ENCODE data around the gene FAH. TPM values are rescaled to one million over a fixed set of nuclear protein-coding genes. Genes with fewer than 3 reads are reported as not detected.

FAH gene
- total and polyA plus RNA-seq, 10 of the 15 experiments (the other 5 are each of a cell fraction or from before 2014, with no cell fraction given), result 36.3 to 121 (median 62.0) TPM

GRCh38 chr15:80159301-80159700, 6.5 kb downstream of the FAH start:
- Histone ChIP-seq H3K9ac (ENCODE audit: control insufficient read depth, insufficient read depth, low read length) (no peak overlapping the region), H3K4me2 (ENCODE audit: control insufficient read depth, insufficient read depth) (no peak overlapping the region), H3K9me3 (replicated peaks; ENCODE audit: control insufficient read depth, insufficient read depth, low read length) (no peaks in the 10 kb centered on the region), H3K4me1 (ENCODE audit: control insufficient read depth, insufficient read depth, low read length) (peaks cover 22% of the 10 kb centered on the region), H3K36me3 (ENCODE audit: control insufficient read depth in 2 of 2, insufficient read depth in 2 of 2, low read length in 1 of 2) (peaks cover 4 to 12% of the 10 kb centered on the region in 2 experiments), H4K20me1 (ENCODE audit: control insufficient read depth, insufficient read depth) (no peaks in the 10 kb centered on the region), H3K4me3 (no peak overlapping the region), H3K79me2 (ENCODE audit: control insufficient read depth, insufficient read depth, low read length) (no peaks in the 10 kb centered on the region; the same call in 1 of the 2 replicates), H3K27ac (ENCODE audit: control insufficient read depth, insufficient read depth) (no peak overlapping the region), H2AFZ (ENCODE audit: control insufficient read depth, low read depth, low read length) (no peak overlapping the region), H3K27me3 (replicated peaks in 1 of 2; ENCODE audit: control insufficient read depth in 2 of 2, insufficient read depth in 2 of 2, low read length in 1 of 2) (no peaks in the 10 kb centered on the region)
- no peak for ATAC-seq
- no TSS peak for BruUV-seq (replicated peaks)
- DNase-seq (ENCODE audit: low read depth, low spot score), result no peak
- 88% methylated on average over 5 of the region's 5 CpGs for WGBS (ENCODE audit: insufficient coverage, insufficient replicate concordance, low lambda C conversion rate, missing lambda C conversion rate)
- ChIA-PET POLR2A (no interaction called here), CTCF (interaction anchor here (0.7 to 2.6 kb wide), 2 partner anchors 14 to 130 kb away, joined by 3 to 8 read pairs; no protein-coding TSS in a partner anchor), SMC1A (ENCODE audit: uncharacterized antibody, unreplicated experiment) (interaction anchor here (1.0 kb wide), 1 partner anchor 46 kb away, joined by 3 read pairs; no protein-coding TSS in a partner anchor), RAD21 (ENCODE audit: unreplicated experiment) (no interaction called here)
- intact Hi-C loops (cut with micrococcal nuclease; ENCODE audit: unreplicated experiment) (no loop called here), in situ Hi-C loops (cut with MboI) (no loop called here)
- FAIRE-seq, result no peak
- no peak for TF ChIP-seq TAF1 (IDR thresholded peaks at IDR 0.05; ENCODE audit: borderline replicate concordance, low read depth, low read length)
- no peak for TF ChIP-seq MTA2 (IDR thresholded peaks at IDR 0.05; ENCODE audit: low read depth)
- TF ChIP-seq SMAD1 (IDR thresholded peaks at IDR 0.05; ENCODE audit: low read depth, partially characterized antibody), result no peak
- no peak for TF ChIP-seq SRF (IDR thresholded peaks at IDR 0.05; ENCODE audit: low read depth in 2 of 2, low read length in 2 of 2)
- no peak for TF ChIP-seq RAD21 (IDR thresholded peaks at IDR 0.05; ENCODE audit: insufficient read depth, low read depth, low read length)
- no peak for TF ChIP-seq REST (IDR thresholded peaks at IDR 0.05; ENCODE audit: low read depth, low read length)
- TF ChIP-seq, protein P1, sequence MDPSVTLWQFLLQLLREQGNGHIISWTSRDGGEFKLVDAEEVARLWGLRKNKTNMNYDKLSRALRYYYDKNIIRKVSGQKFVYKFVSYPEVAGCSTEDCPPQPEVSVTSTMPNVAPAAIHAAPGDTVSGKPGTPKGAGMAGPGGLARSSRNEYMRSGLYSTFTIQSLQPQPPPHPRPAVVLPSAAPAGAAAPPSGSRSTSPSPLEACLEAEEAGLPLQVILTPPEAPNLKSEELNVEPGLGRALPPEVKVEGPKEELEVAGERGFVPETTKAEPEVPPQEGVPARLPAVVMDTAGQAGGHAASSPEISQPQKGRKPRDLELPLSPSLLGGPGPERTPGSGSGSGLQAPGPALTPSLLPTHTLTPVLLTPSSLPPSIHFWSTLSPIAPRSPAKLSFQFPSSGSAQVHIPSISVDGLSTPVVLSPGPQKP (IDR thresholded peaks at IDR 0.05; ENCODE audit: low read depth, low read length), result no peak
- TF ChIP-seq ZNF207 (IDR thresholded peaks at IDR 0.05; ENCODE audit: borderline replicate concordance), result no peak
- no peak for TF ChIP-seq EGR1 (IDR thresholded peaks at IDR 0.05; ENCODE audit: borderline replicate concordance in 1 of 2, low read depth in 2 of 2, low read length in 2 of 2)
- TF ChIP-seq USF1 (IDR thresholded peaks at IDR 0.05; ENCODE audit: borderline replicate concordance, extremely low read length, insufficient read depth, low read depth, low read length), result no peak
- no peak for TF ChIP-seq ZBED1 (IDR thresholded peaks at IDR 0.05; ENCODE audit: borderline replicate concordance)
- no peak for TF ChIP-seq KLF5 (IDR thresholded peaks at IDR 0.05; ENCODE audit: partially characterized antibody)
- no peak for TF ChIP-seq BRCA1 (IDR thresholded peaks at IDR 0.05; ENCODE audit: low read depth, low read length)
- no peak for TF ChIP-seq ETV6 (conservative IDR thresholded peaks at IDR 0.05 in 1 of 2, IDR thresholded peaks at IDR 0.05 in 1 of 2; ENCODE audit: borderline replicate concordance in 1 of 2, low read depth in 1 of 2)
- no peak for TF ChIP-seq YY1 (IDR thresholded peaks at IDR 0.05; ENCODE audit: low read depth, low read length)
- TF ChIP-seq NKRF (conservative IDR thresholded peaks at IDR 0.05), result no peak
- no peak for TF ChIP-seq FOXM1 (IDR thresholded peaks at IDR 0.05; ENCODE audit: low read depth, low read length)
